HS-27A (cell line): ENCODE measurements around the gene OSBPL10.

Experiments
- DNase-seq: peaks from one replicate; pipeline ENCODE4 v3.0.0-alpha.2; 2012; ENCODE audit warnings: low read depth, missing footprints

OSBPL10 gene

GRCh38 chr3:31744913-31745312 lies 236.1 kb downstream of the OSBPL10 start:
- no peak for DNase-seq

GRCh38 chr3:31743331-31744089 lies 237.6 kb downstream of the OSBPL10 start:
- no peak for DNase-seq

- no peak for DNase-seq
These were observed 240.7 kb downstream of the OSBPL10 start for GRCh38 chr3:31740397-31740796.

- DNase-seq: no peak
These were observed 242.7 kb downstream of the OSBPL10 start for GRCh38 chr3:31738412-31738811.

- no peak for DNase-seq
These were observed 245.4 kb downstream of the OSBPL10 start for GRCh38 chr3:31735667-31736066.

- peak; percentile 9 for DNase-seq
These were observed 247.8 kb downstream of the OSBPL10 start for GRCh38 chr3:31733234-31733667.

GRCh38 chr3:31732548-31732947 lies 248.5 kb downstream of the OSBPL10 start:
- no peak for DNase-seq

- no peak for DNase-seq
These were observed 251.5 kb downstream of the OSBPL10 start for GRCh38 chr3:31729573-31729972.

- DNase-seq: no peak
These were observed 252.0 kb downstream of the OSBPL10 start for GRCh38 chr3:31729082-31729481.

GRCh38 chr3:31728403-31728802 lies 252.7 kb downstream of the OSBPL10 start:
- no peak for DNase-seq

- no peak for DNase-seq
These were observed 255.1 kb downstream of the OSBPL10 start for GRCh38 chr3:31725976-31726375.

- no peak for DNase-seq
These were observed 255.5 kb downstream of the OSBPL10 start for GRCh38 chr3:31725568-31725967.

GRCh38 chr3:31724651-31725050 lies 256.4 kb downstream of the OSBPL10 start:
- no peak for DNase-seq

GRCh38 chr3:31724116-31724515 lies 256.9 kb downstream of the OSBPL10 start:
- no peak for DNase-seq

- no peak for DNase-seq
These were observed 257.4 kb downstream of the OSBPL10 start for GRCh38 chr3:31723701-31724100.

GRCh38 chr3:31721676-31722075 lies 259.4 kb downstream of the OSBPL10 start:
- DNase-seq: no peak

GRCh38 chr3:31714495-31715280 lies 266.4 kb downstream of the OSBPL10 start:
- no peak for DNase-seq

- no peak for DNase-seq
These were observed 267.2 kb downstream of the OSBPL10 start for GRCh38 chr3:31713816-31714215.

- DNase-seq: no peak
These were observed 270.8 kb downstream of the OSBPL10 start for GRCh38 chr3:31710123-31710803.

GRCh38 chr3:31709526-31709925 lies 271.5 kb downstream of the OSBPL10 start:
- DNase-seq: no peak

- no peak for DNase-seq
These were observed 272.1 kb downstream of the OSBPL10 start for GRCh38 chr3:31709005-31709404.

GRCh38 chr3:31707286-31707685 lies 273.8 kb downstream of the OSBPL10 start:
- DNase-seq: no peak

- no peak for DNase-seq
These were observed 275.3 kb downstream of the OSBPL10 start for GRCh38 chr3:31705736-31706135.
